Ishikawa (cell line): ENCODE data around the gene TPRG1.

Experiments
- CEBPB ChIP-seq: IDR thresholded peaks from 2 replicates; pipeline ENCODE4 v1.6.1; 2012
- CREB1 ChIP-seq: IDR thresholded peaks from 2 replicates; pipeline ENCODE4 v1.6.1; 2012; ENCODE audit warnings: low read depth
- EGR1 ChIP-seq: IDR thresholded peaks from 2 replicates; pipeline ENCODE4 v1.6.1; 2012
- EP300 ChIP-seq: IDR thresholded peaks from 2 replicates; pipeline ENCODE4 v1.6.1; 2012; ENCODE audit warnings: borderline replicate concordance
- FOXM1 ChIP-seq: IDR thresholded peaks from 2 replicates; pipeline ENCODE4 v1.6.1; 2012; ENCODE audit warnings: low read depth, borderline replicate concordance
- NFIC ChIP-seq: IDR thresholded peaks from 2 replicates; pipeline ENCODE4 v1.6.1; 2012
- RAD21 ChIP-seq: IDR thresholded peaks from 2 replicates; pipeline ENCODE4 v1.6.1; 2012; ENCODE audit warnings: low read depth
- TAF1 ChIP-seq: IDR thresholded peaks from 2 replicates; pipeline ENCODE4 v1.6.1; 2012; ENCODE audit warnings: low read depth, mild to moderate bottlenecking
- TCF12 ChIP-seq: IDR thresholded peaks from 2 replicates; pipeline ENCODE4 v1.6.1; 2012; ENCODE audit warnings: low read depth
- TEAD4 ChIP-seq: IDR thresholded peaks from 2 replicates; pipeline ENCODE4 v1.6.1; 2012
- USF1 ChIP-seq: IDR thresholded peaks from 2 replicates; pipeline ENCODE4 v1.6.1; 2012
- YY1 ChIP-seq: IDR thresholded peaks from 2 replicates; pipeline ENCODE4 v1.6.1; 2012; ENCODE audit warnings: low read depth
- ZBTB7A ChIP-seq: IDR thresholded peaks from 2 replicates; pipeline ENCODE4 v1.6.1; 2012; ENCODE audit warnings: low read depth
- TF ChIP-seq, protein P1 (sequence below): IDR thresholded peaks from 2 replicates; pipeline ENCODE4 v1.6.1; 2012; ENCODE audit warnings: low read depth, mild to moderate bottlenecking
- TF ChIP-seq, protein P2 (sequence below): IDR thresholded peaks from 2 replicates; pipeline ENCODE4 v1.6.1; 2012

The TPRG1 gene

DNA sequence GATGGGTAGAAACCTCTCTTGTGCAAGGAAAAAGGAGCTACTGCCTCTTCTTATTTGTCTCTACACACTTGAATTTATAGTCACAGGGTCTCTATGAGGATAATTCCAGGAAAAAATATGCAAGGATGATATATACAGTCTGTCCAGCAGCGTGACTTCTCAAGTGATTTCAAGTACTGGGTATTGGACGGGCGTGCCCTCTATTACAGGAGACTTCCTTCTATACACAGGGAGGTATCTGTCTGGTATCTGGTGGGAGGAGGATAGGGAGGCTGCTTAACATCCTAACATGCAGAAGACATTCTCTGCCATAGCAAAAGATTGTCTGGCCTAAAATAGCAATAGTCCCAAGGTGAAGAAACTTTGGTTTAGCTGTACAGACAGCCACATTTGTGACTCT is 146.1 kb downstream of the TPRG1 start:
- TF ChIP-seq RAD21 (no peak), ZBTB7A (no peak), EGR1 (no peak), TAF1 (no peak), TCF12 (no peak), NFIC (no peak), USF1 (no peak), CEBPB (no peak), CREB1 (no peak), YY1 (no peak), FOXM1 (no peak), TEAD4 (no peak), EP300 (no peak)
- TF ChIP-seq, protein P1, sequence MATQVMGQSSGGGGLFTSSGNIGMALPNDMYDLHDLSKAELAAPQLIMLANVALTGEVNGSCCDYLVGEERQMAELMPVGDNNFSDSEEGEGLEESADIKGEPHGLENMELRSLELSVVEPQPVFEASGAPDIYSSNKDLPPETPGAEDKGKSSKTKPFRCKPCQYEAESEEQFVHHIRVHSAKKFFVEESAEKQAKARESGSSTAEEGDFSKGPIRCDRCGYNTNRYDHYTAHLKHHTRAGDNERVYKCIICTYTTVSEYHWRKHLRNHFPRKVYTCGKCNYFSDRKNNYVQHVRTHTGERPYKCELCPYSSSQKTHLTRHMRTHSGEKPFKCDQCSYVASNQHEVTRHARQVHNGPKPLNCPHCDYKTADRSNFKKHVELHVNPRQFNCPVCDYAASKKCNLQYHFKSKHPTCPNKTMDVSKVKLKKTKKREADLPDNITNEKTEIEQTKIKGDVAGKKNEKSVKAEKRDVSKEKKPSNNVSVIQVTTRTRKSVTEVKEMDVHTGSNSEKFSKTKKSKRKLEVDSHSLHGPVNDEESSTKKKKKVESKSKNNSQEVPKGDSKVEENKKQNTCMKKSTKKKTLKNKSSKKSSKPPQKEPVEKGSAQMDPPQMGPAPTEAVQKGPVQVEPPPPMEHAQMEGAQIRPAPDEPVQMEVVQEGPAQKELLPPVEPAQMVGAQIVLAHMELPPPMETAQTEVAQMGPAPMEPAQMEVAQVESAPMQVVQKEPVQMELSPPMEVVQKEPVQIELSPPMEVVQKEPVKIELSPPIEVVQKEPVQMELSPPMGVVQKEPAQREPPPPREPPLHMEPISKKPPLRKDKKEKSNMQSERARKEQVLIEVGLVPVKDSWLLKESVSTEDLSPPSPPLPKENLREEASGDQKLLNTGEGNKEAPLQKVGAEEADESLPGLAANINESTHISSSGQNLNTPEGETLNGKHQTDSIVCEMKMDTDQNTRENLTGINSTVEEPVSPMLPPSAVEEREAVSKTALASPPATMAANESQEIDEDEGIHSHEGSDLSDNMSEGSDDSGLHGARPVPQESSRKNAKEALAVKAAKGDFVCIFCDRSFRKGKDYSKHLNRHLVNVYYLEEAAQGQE, result no peak
- TF ChIP-seq, protein P2, sequence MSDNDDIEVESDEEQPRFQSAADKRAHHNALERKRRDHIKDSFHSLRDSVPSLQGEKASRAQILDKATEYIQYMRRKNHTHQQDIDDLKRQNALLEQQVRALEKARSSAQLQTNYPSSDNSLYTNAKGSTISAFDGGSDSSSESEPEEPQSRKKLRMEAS, result no peak

DNA sequence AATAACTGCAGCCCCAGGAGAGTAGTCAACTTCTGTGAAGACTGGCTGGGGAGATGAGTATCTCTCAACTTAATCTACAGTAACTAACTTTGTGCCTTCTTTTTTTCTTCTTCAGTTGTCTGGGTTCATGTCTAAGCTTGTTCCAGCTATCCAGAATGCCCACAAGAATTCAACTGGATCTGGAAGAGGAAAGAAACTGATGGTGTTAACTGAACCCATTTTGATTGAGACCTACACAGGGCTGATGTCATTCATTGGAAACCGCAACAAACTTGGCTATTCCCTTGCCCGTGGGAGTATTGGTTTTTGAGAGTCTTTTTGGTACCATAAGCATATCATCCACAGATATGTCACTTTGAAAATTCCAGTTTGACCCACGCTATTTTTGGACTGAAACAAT is 148.7 kb downstream of the TPRG1 start:
- no peak for TF ChIP-seq CEBPB
- no peak for TF ChIP-seq FOXM1
- no peak for TF ChIP-seq NFIC
- TF ChIP-seq ZBTB7A, result no peak
- TF ChIP-seq, protein P2, result no peak
- no peak for TF ChIP-seq TEAD4
- TF ChIP-seq TAF1, result no peak

DNA sequence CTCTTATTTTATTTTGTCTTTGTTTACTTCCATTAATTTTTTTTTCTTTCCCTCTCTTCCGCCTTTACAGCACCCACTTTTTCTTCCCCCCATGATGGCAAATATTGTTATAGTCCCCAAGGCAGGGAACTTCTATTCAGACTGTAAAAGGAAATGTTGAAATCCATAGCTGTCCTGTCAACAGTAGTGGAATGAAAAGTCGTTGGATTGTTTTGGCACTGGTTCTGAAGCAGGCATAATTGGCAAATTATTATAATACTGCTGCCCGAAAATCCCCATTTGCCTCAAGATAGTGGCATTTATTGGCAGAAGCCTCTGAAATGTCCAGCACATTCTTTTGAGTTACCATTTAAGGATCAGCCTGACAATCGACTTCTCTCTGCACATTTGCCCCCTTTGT is 150.6 kb downstream of the TPRG1 start:
- no peak for TF ChIP-seq USF1
- TF ChIP-seq RAD21, result no peak
- no peak for TF ChIP-seq NFIC
- TF ChIP-seq TAF1, result no peak
- no peak for TF ChIP-seq YY1

DNA sequence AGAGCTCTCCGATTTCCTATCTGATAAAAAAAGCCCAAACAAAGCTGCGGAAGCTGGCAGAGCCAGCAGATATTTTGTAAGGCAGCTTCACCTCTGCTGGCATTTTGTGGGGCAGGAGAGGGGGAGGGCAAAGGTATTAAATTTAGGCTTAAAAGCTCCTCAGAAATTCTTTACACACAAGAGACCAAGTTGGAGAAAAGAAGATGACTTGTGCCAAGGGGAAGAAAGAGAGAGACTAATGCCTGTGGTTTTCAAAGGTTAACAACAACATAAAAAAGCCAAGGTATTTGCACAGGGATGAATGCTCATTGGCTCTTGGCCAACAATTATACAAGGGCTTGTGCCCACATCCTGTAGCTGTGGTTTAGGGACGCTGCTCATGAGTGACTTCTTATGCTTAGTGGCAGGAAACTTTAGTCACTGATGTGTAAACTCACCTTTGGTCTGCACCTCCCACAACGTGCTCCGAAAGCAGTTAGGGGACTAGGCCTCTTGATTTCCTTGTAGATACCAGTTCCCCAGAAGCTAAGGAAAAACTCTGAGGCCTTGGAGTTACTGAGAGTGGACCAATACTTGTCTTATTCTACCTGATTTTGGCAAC is 152.9 kb downstream of the TPRG1 start:
- TF ChIP-seq TEAD4 (peak; percentile 99), USF1 (peak; percentile 12), RAD21 (peak; percentile 56), EP300 (peak; percentile 100), TCF12 (peak; percentile 100), CEBPB (peak; percentile 80), YY1 (peak; percentile 44; the same call in 1 of the 2 replicates), TAF1 (peak; percentile 42; the same call in 1 of the 2 replicates), FOXM1 (peak; percentile 100), CREB1 (no peak; the same call in 1 of the 2 replicates), ZBTB7A (no peak), NFIC (peak; percentile 100), EGR1 (peak; percentile 9; the same call in 1 of the 2 replicates)
- TF ChIP-seq, protein P1, result peak; percentile 35; the same call in 1 of the 2 replicates
- TF ChIP-seq, protein P2, result peak; percentile 95

DNA sequence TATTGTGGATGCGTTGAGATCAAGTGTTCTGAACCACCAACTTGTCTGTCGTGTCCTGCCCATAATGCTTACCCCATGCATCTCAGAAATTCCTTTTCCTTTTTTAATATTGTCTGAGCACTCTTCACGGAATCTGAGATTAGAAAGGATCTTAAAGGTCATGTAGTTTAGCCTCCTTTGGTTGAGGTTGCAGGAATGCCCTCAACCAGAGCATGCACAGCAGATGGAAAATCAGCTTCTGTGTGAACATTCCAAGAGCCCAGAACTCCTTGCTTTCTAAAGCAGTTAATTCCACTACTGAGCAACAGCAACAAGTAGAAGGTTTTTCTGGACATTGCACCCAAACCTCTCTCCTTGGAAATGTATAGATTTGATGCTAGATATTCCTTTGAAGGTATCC is 153.7 kb downstream of the TPRG1 start:
- TF ChIP-seq USF1, result no peak
- no peak for TF ChIP-seq EGR1
- TF ChIP-seq, protein P1, result no peak
- TF ChIP-seq YY1, result no peak
- TF ChIP-seq NFIC, result peak; percentile 38; the same call in 1 of the 2 replicates
- TF ChIP-seq, protein P2, result peak; percentile 91
- no peak for TF ChIP-seq TAF1
- peak; percentile 77 for TF ChIP-seq TEAD4
